ENCODE results near the gene FSTL5. TPM values are rescaled to one million over a fixed set of nuclear protein-coding genes. Genes with fewer than 3 reads are reported as not detected.

The FSTL5 gene
- total RNA-seq, 4 donors from 2014 or later, result not detected

DNA sequence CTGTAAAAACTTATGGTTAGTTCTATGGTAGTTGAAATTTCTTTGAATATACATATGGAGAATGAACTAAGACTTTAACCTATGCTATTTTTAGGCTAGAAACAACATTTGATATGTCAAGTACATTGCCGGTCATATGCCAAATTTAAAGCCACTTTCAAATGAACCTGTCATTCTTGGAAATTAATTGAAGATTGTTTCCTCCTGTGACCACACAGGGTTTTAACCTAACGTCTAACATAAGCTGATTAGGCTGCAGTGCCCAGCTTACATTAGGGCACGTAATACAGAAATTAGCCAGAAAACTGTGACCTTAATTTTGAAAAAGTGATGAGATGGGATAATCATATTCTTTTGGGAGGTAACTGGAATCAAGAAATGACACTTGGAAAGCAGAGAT, 645.9 kb downstream of the FSTL5 start:
- no peak for DNase-seq (ENCODE audit: low spot score in 2 of 2)
- TF ChIP-seq POLR2A (IDR thresholded peaks at IDR 0.05) (no peak), POLR2AphosphoS5 (IDR thresholded peaks at IDR 0.05) (no peak), EP300 (IDR thresholded peaks at IDR 0.05) (no peak)
- TF ChIP-seq, protein P1, sequence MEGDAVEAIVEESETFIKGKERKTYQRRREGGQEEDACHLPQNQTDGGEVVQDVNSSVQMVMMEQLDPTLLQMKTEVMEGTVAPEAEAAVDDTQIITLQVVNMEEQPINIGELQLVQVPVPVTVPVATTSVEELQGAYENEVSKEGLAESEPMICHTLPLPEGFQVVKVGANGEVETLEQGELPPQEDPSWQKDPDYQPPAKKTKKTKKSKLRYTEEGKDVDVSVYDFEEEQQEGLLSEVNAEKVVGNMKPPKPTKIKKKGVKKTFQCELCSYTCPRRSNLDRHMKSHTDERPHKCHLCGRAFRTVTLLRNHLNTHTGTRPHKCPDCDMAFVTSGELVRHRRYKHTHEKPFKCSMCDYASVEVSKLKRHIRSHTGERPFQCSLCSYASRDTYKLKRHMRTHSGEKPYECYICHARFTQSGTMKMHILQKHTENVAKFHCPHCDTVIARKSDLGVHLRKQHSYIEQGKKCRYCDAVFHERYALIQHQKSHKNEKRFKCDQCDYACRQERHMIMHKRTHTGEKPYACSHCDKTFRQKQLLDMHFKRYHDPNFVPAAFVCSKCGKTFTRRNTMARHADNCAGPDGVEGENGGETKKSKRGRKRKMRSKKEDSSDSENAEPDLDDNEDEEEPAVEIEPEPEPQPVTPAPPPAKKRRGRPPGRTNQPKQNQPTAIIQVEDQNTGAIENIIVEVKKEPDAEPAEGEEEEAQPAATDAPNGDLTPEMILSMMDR (IDR thresholded peaks at IDR 0.05), result no peak
- H3K27me3 ChIP-seq, result no peaks in the 10 kb centered on the region
- 65% methylated on average over 3 of the region's 3 CpGs for WGBS
- H3K27ac ChIP-seq, result no peak overlapping the region
- no peaks in the 10 kb centered on the region for H3K4me1 ChIP-seq
- no peaks in the 10 kb centered on the region for H3K36me3 ChIP-seq
- no peak overlapping the region for H3K4me3 ChIP-seq
- H3K9me3 ChIP-seq, result no peaks in the 10 kb centered on the region

DNA sequence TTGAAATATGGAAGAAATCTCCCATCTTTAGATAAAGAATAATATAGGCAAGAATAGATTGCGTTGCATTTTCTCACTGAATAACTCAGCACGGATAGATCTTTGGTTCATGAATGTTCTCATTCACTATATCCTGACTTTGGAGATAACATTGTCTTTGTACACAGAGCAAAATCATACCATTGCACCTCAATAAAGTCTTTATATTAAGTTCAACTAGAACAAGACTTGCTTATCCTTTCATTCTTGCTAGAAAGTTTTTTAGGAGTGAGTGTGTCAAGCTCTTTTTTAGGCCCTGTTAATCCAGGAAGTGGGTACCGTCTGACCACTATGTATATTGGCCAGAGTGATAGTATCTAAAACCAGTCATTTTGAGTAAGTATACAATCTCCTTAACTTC, 658.7 kb downstream of the FSTL5 start:
- no peaks in the 10 kb centered on the region for H3K36me3 ChIP-seq
- H3K27me3 ChIP-seq, result no peaks in the 10 kb centered on the region
- no peaks in the 10 kb centered on the region for H3K9me3 ChIP-seq
- 93% methylated on average over 3 of the region's 3 CpGs for WGBS
- H3K27ac ChIP-seq, result no peak overlapping the region
- no peaks in the 10 kb centered on the region for H3K4me1 ChIP-seq
- no peak overlapping the region for H3K4me3 ChIP-seq
- TF ChIP-seq EP300 (IDR thresholded peaks at IDR 0.05), result no peak
- TF ChIP-seq, protein P1 (IDR thresholded peaks at IDR 0.05), result no peak
- TF ChIP-seq POLR2AphosphoS5 (IDR thresholded peaks at IDR 0.05), result no peak
- no peak for TF ChIP-seq POLR2A (IDR thresholded peaks at IDR 0.05)
- no peak for DNase-seq (ENCODE audit: low spot score in 2 of 2)

DNA sequence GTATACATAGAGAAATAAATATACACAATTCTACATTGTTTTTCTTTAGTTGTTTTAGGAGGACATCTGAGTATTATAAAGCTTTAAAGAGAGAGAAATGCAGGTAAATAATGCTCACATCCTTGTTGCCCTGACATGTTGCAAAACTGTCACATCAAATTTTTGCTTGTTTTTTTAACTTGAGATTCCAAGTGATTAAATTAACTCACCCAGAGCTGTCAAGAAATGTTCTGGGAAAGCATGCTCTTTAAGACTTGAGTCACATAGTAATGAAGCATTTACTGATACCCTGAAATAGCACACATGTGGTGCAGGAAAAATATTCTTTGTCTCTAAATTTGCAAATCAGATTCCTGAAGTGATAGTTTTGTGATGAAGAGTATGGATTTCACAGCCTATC, 665.6 kb downstream of the FSTL5 start:
- no peak for TF ChIP-seq POLR2AphosphoS5 (IDR thresholded peaks at IDR 0.05)
- no peak for TF ChIP-seq EP300 (IDR thresholded peaks at IDR 0.05)
- TF ChIP-seq POLR2A (IDR thresholded peaks at IDR 0.05), result no peak
- TF ChIP-seq, protein P1 (IDR thresholded peaks at IDR 0.05), result no peak
- Histone ChIP-seq H3K36me3 (no peaks in the 10 kb centered on the region), H3K27me3 (no peaks in the 10 kb centered on the region), H3K27ac (no peak overlapping the region), H3K4me1 (no peaks in the 10 kb centered on the region), H3K4me3 (no peak overlapping the region), H3K9me3 (no peaks in the 10 kb centered on the region)
- no peak for DNase-seq (ENCODE audit: low spot score in 2 of 2)

DNA sequence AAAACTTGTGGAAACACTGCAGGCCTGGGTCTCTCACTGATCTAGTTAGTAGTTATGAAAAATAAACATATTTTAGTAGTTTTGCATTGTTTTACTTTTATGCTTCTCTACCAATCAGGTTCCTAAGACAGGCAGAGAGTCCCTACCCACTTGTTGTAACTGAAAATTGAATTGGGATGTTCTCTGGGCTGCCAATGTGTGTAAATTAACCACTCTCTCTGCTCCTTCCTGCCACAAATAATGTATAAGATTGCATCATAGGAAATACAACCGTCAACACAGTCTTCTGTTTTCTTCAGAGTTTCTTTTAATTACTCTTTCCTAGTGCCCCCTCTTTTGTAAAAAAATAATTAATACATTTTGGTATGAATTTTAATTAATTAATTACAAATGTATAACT, 677.3 kb downstream of the FSTL5 start:
- 48% methylated on average over 1 of the region's 1 CpG for WGBS
- no peaks in the 10 kb centered on the region for H3K9me3 ChIP-seq
- H3K27me3 ChIP-seq, result no peaks in the 10 kb centered on the region
- H3K4me1 ChIP-seq, result no peaks in the 10 kb centered on the region
- H3K4me3 ChIP-seq, result no peak overlapping the region
- TF ChIP-seq POLR2AphosphoS5 (IDR thresholded peaks at IDR 0.05) (no peak), POLR2A (IDR thresholded peaks at IDR 0.05) (no peak), EP300 (IDR thresholded peaks at IDR 0.05) (no peak)
- TF ChIP-seq, protein P1 (IDR thresholded peaks at IDR 0.05), result no peak
- H3K36me3 ChIP-seq, result no peaks in the 10 kb centered on the region
- no peak overlapping the region for H3K27ac ChIP-seq
- DNase-seq (ENCODE audit: low spot score in 2 of 2), result no peak

DNA sequence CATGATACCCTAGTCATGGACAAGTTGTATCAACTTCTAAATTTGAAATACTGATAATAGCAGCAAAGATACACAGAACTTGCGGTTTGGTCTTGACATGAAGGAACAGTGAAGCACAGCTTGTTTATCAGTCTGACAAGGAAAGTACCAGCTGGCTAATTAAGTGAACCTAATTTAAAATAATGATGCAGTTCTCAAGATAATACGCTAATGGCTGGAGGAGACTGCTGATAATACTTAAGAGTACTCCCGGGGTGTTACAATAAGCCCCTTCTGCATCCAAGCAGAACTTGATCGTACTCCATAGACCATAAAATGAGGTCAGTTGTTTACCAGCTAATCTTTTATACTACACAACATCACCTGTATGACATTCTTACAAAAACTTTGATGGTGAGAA, 697.5 kb downstream of the FSTL5 start:
- Histone ChIP-seq H3K4me3 (no peak overlapping the region), H3K27me3 (no peaks in the 10 kb centered on the region), H3K27ac (no peak overlapping the region), H3K4me1 (no peaks in the 10 kb centered on the region), H3K9me3 (no peaks in the 10 kb centered on the region), H3K36me3 (no peaks in the 10 kb centered on the region)
- DNase-seq (ENCODE audit: low spot score in 2 of 2), result no peak
- WGBS, result 85% methylated on average over 4 of the region's 4 CpGs
- TF ChIP-seq POLR2AphosphoS5 (IDR thresholded peaks at IDR 0.05) (no peak), POLR2A (IDR thresholded peaks at IDR 0.05) (no peak), EP300 (IDR thresholded peaks at IDR 0.05) (no peak)
- TF ChIP-seq, protein P1 (IDR thresholded peaks at IDR 0.05), result no peak

Data from suprapubic skin (tissue), 4 donors.